ENCODE data around the gene MPP4. TPM values are rescaled to one million over a fixed set of nuclear protein-coding genes. Genes with fewer than 3 reads are reported as not detected.
A peak's percentile ranks its signal among the peaks of the same experiment; 100 is the strongest.

MPP4 gene
- total RNA-seq, 1 experiment from 2014 or later, result 24.3 TPM

- peak; percentile 39 for DNase-seq (ENCODE audit: low read depth)
Observed at GRCh38 chr2:201622306-201622970, 76.0 kb downstream of the MPP4 start.

- DNase-seq (ENCODE audit: low read depth), result no peak
Observed at GRCh38 chr2:201621293-201621999, 77.0 kb downstream of the MPP4 start.

- peak; percentile 86 for DNase-seq (ENCODE audit: low read depth)
Observed at GRCh38 chr2:201618744-201619662, 79.4 kb downstream of the MPP4 start.

- peak; percentile 10 for DNase-seq (ENCODE audit: low read depth)
Observed at GRCh38 chr2:201608021-201608420, 90.4 kb downstream of the MPP4 start.

GRCh38 chr2:201607568-201607967 is 90.9 kb downstream of the MPP4 start:
- no peak for DNase-seq (ENCODE audit: low read depth)

GRCh38 chr2:201600906-201601305 is 97.5 kb downstream of the MPP4 start:
- DNase-seq (ENCODE audit: low read depth), result no peak

GRCh38 chr2:201597397-201597796 is 101.0 kb downstream of the MPP4 start:
- DNase-seq (ENCODE audit: low read depth), result no peak

Other genes starting within 250 kb of the MPP4 start
- 46.0 and 47.0 TPM in 2 replicates for gene TRAK2, start 247.2 kb downstream of the MPP4 start, total RNA-seq (2014; rRNA removed; shearing (Covaris generic))
- gene STRADB, start 246.9 kb downstream of the MPP4 start, total RNA-seq (2014; rRNA removed; shearing (Covaris generic)), result 61.0 and 83.4 TPM in 2 replicates
- gene TMEM237, start 55.1 kb downstream of the MPP4 start, total RNA-seq (2014; rRNA removed; shearing (Covaris generic)), result 132 and 136 TPM in 2 replicates
- 25.9 and 26.4 TPM in 2 replicates for gene ALS2, start 82.3 kb upstream of the MPP4 start, total RNA-seq (2014; rRNA removed; shearing (Covaris generic))
- gene CDK15, start 107.9 kb upstream of the MPP4 start, total RNA-seq (2014; rRNA removed; shearing (Covaris generic)), result 59.0 and 67.0 TPM in 2 replicates